ENCODE results near the gene AP5Z1. TPM values are rescaled to one million over a fixed set of nuclear protein-coding genes. Genes with fewer than 3 reads are reported as not detected.

Gene AP5Z1
- total RNA-seq, 1 donor from 2014 or later = 17.6 TPM

- DNase-seq (ENCODE audit: low read depth in 2 of 2) = no peak
These were observed 30.0 kb upstream of the AP5Z1 start for GRCh38 chr7:4745265-4745919.

DNA sequence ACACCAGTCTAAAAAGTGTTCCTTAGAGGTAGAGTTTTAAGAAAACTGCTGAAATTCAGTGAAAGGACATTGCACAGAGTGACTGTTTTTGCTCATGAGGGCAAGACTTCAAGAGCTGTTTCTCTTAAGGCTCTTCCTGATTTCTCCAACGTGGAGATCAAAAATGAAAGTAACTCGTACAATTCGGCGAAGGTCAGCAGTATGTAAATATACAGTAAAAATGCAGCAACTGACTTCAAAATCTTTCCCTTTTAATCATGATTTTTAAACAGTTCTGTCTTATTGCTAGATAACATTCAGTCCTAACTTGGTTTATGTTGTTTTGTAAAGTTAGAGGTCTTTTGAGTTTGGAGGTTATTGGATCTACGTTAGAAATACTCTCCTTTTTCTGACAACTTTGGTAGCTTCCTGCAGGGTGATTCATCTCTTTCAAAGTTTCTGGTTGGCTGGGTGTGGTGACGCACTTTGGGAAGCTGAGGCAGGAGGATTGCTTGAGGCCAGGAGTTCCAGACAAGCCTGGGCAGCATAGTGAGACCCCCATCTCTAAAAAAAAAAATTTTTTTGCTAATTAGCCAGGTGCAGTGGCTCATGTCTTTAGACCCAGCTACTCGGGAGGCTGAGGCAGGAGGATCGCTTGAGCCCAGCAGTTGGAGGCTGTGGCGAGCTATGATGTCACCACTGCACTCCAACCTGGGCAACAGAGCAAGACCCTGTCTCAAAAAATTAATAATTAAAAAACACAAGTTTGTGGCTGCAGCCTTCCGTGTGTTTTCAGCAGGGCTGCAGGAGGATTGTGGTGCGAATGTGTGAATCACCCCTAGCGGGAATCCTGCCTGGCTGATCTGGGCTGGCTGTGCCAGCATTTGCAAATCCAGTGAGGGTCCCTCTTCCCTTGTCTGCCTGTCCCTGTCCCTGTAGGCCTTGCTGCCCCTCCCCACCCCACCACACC, 29.2 kb upstream of the AP5Z1 start:
- peak in 1 of 2 donors; percentile 77 for DNase-seq (ENCODE audit: low read depth in 2 of 2)

DNA sequence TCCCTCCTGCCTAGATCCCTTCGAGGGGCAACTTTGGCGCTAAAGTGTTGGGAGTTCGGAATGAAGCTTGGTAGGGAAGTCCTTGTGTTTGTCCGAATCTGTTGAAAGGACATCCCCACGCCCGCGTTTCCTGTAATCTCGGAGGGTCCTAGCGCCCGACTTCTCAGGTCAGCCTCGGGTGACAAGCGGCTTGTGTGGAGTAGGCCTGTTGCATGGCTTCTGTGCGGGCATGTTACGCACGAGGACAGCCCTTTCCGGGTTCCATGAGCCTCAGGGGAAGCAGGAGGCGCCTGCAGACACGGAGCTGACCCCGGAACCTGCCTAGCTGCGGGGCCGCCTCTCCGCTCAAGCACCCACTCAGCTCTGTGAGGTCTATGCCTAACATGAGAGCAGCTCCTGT, 28.4 kb upstream of the AP5Z1 start:
- DNase-seq (ENCODE audit: low read depth in 2 of 2) = peak in 1 of 2 donors; percentile 45

- DNase-seq (ENCODE audit: low read depth in 2 of 2) = no peak
These were observed 27.7 kb upstream of the AP5Z1 start for GRCh38 chr7:4747746-4748145.

GRCh38 chr7:4748231-4748681, 27.2 kb upstream of the AP5Z1 start:
- DNase-seq (ENCODE audit: low read depth in 2 of 2) = peak; percentile 75 to 91

GRCh38 chr7:4749363-4749762, 26.1 kb upstream of the AP5Z1 start:
- DNase-seq (ENCODE audit: low read depth in 2 of 2) = no peak

DNA sequence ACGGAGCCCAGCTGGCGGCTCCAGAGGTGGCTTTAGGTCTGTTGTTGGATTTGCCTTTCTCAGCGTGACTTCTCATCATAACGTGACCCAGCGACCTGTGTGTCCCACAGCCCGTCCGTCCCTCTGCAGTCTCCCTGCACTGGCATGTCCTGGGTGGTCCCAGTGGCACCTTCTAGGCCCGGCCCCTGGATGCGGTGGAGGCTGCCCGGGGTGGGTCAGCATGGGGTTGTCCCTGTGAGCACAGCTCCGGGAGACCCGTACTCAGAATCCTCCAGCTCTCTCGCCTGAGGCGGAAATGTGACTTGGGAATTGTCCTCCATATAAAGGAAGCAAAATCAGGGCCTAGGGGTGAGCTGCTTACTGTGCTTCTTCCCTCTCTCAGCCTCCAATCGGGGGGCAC, 25.6 kb upstream of the AP5Z1 start:
- DNase-seq (ENCODE audit: low read depth in 2 of 2) = no peak

DNA sequence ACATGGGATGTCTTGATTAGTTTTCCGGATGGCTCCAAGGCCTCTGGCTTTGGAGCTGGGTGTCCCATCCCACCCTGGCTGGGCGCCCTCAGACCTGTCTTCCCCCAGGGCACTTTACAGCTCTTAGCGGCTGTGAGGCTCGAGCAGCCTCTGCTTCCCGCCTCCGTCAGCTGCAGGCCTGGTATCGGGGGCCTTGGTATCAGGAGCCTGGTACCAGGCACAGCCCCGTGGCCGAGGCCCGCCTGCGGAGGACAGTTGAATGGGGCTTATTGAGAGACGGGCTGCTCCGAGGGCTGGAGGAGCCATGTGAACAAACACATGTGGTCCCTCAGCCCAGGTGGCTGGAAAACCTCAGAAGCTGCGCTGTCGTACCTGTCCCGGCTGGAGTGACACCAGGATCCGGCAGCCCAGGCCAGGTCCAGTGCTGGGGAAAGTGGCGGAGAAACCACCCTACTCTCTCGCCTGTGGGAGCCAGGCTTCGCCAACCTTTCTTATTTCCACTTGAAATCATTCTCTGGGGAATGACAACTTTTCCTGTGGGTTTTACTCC, 23.9 kb upstream of the AP5Z1 start:
- DNase-seq (ENCODE audit: low read depth in 2 of 2) = no peak

DNA sequence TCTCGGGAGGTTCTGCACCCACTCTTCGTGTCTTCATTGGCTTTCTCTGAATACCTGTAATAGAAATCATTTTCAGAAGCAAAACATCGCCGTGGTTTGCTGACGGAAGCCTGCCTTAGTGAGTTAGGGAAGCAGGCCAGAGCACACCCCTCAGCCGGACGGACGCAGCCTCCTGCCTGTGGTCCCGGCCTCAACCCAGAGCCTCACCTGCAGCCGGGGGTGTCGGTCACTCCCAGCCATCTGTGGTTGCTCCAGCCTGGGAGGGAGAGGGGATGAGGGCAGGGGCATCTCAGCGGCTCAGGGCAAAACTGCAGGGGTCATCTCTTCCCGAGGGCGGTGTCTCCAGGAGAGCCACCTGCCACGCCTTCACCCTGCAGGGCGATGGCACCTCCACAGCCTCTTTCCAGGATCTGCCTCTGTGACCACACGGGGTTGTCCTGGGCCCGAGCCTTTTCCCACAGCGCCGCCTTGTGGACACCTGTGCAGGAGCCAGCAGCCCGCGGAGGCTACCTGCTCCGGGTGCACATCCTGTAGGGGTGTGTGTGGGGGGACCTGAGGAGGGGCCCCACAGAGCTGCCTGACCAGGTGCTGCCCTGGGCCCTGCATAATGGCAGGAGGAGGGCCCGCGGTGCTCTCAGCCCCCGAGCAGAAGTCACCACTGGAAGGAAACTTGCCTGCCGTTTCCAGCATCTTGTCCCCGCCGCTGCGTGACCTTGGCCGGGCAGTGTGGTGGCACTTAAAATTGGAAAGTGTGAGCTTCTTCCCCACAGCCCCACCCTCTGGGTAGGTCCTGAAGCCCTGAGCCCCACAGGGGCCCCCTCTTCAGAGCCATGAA, 21.6 kb upstream of the AP5Z1 start:
- DNase-seq (ENCODE audit: low read depth in 2 of 2) = peak; percentile 43 to 70

- DNase-seq (ENCODE audit: low read depth in 2 of 2) = no peak
These were observed 20.9 kb upstream of the AP5Z1 start for GRCh38 chr7:4754433-4755010.

GRCh38 chr7:4755045-4755444, 20.4 kb upstream of the AP5Z1 start:
- no peak for DNase-seq (ENCODE audit: low read depth in 2 of 2)

- no peak for DNase-seq (ENCODE audit: low read depth in 2 of 2)
These were observed 17.3 kb upstream of the AP5Z1 start for GRCh38 chr7:4758111-4758510.

DNA sequence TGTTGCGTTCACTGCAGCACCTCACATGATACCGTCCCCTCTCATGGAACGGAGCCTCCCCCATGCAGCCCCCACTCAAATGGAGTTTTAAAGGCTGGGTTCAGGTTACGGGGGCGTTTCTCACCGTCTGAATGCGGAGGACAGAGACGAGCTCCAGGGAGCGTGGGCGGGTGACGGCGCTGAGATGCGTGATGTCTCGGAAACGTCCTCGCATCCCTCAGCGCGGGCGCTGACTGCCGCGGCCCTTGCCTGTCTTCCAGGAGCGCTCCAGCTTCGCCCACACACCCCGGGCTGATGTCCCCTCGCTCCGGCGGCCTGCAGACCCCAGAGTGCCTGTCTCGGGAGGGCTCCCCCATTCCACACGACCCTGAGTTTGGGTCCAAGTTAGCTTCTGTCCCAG, 16.6 kb upstream of the AP5Z1 start:
- DNase-seq (ENCODE audit: low read depth in 2 of 2) = no peak

GRCh38 chr7:4759211-4759610, 16.2 kb upstream of the AP5Z1 start:
- no peak for DNase-seq (ENCODE audit: low read depth in 2 of 2)

- DNase-seq (ENCODE audit: low read depth in 2 of 2) = no peak
These were observed 14.5 kb upstream of the AP5Z1 start for GRCh38 chr7:4760952-4761351.

GRCh38 chr7:4762121-4763055, 13.0 kb upstream of the AP5Z1 start:
- no peak for DNase-seq (ENCODE audit: low read depth in 2 of 2)

- no peak for DNase-seq (ENCODE audit: low read depth in 2 of 2)
These were observed 12.2 kb upstream of the AP5Z1 start for GRCh38 chr7:4763091-4763793.

DNA sequence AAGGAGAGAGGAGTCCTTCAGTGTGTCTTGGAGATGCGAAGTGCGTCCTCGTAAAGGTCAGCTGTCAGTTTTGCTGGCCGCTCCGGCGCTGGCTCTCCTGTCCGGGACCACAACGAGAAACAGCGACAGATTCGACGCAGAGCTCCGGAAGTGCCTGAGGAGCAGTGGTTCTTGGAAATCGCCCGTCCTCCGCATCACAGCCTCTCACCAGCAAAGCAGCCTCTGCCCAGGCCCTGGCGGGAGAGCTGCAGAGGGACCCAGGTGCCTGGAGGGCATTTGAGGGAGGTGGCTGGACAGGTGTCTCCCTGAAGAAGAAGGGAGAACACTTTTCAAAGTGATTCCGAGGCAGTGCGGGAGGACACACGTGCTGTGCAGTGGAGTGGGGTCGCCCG, 11.6 kb upstream of the AP5Z1 start:
- DNase-seq (ENCODE audit: low read depth in 2 of 2) = no peak

DNA sequence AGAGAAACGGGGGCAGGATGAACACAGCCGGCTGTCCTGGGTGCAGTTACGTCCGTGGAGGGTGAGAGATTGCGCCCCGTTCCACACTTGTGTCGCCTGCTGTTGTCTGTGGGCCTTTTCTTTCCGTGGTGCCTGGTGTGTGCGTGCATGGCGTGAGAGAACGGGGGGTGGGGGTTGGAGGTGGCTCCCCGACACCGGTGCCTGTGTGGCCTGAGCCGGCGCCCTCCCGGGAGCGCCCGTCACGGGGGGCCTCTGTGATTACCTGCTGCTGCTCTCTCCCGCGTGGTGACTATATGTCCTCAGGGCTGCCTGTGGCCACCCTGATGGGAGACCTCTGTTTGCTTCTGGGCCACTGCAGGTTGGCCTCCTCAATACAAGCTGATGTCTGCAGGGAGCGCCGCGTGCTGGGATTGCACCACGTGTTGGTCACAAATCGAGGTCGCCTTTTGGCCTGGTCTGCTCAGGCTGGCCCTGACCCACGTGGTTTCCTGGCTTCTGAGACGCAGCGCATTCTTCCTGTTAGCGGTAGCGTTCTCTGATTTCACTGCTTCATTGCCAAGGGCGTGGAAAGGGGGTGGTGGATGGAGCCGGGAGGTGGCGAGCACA, 10.9 kb upstream of the AP5Z1 start:
- no peak for DNase-seq (ENCODE audit: low read depth in 2 of 2)
